VCaP (cell line): ENCODE data around the gene N4BP3.
"Not testable (repeated sequence)": the region's sequence is repeated elsewhere in the genome, so short reads cannot be mapped to it uniquely, and the experiment has no call there.

Experiments
- H3K27ac ChIP-seq: fragments of 450-650 bp; 2 replicates; pipeline ENCODE4 v1.5.1; 2017
- CTCF ChIP-seq: fragments of 450-650 bp; conservative IDR thresholded peaks from 2 replicates; pipeline ENCODE4 v1.5.1; 2017; ENCODE audit warnings: mild to moderate bottlenecking, moderate library complexity

N4BP3 gene

GRCh38 chr5:178086266-178086665, 27.1 kb upstream of the N4BP3 start:
- no peak overlapping the region for H3K27ac ChIP-seq
- no peak for TF ChIP-seq CTCF

GRCh38 chr5:178087199-178087598, 26.1 kb upstream of the N4BP3 start:
- H3K27ac ChIP-seq = not testable (repeated sequence)

- no peak for TF ChIP-seq CTCF
- no peak overlapping the region for H3K27ac ChIP-seq
Measured at GRCh38 chr5:178090856-178091255, 22.5 kb upstream of the N4BP3 start.

GRCh38 chr5:178093134-178093533, 20.2 kb upstream of the N4BP3 start:
- no peak overlapping the region for H3K27ac ChIP-seq
- no peak for TF ChIP-seq CTCF

GRCh38 chr5:178094345-178094744, 19.0 kb upstream of the N4BP3 start:
- no peak for TF ChIP-seq CTCF
- H3K27ac ChIP-seq = no peak overlapping the region

- no peak overlapping the region for H3K27ac ChIP-seq
- TF ChIP-seq CTCF = no peak
Measured at GRCh38 chr5:178098685-178099084, 14.6 kb upstream of the N4BP3 start.

- TF ChIP-seq CTCF = no peak
Measured at GRCh38 chr5:178103612-178104011, 9.7 kb upstream of the N4BP3 start.

GRCh38 chr5:178104492-178104891, 8.8 kb upstream of the N4BP3 start:
- no peak for TF ChIP-seq CTCF
- no peak overlapping the region for H3K27ac ChIP-seq

More at GRCh38 chr5:178103612-178104011, 9.7 kb upstream of the N4BP3 start:
- H3K27ac ChIP-seq = no peak overlapping the region
